Ishikawa (cell line): ENCODE data around the gene ANKFY1.

Experiments used
- TF ChIP-seq, protein P1 (sequence below): IDR thresholded peaks from 2 replicates; pipeline ENCODE4 v1.6.1; 2012
- TF ChIP-seq, protein P2 (sequence below): IDR thresholded peaks from 2 replicates; pipeline ENCODE4 v1.6.1; 2012; ENCODE audit warnings: low read depth, mild to moderate bottlenecking

DNA sequence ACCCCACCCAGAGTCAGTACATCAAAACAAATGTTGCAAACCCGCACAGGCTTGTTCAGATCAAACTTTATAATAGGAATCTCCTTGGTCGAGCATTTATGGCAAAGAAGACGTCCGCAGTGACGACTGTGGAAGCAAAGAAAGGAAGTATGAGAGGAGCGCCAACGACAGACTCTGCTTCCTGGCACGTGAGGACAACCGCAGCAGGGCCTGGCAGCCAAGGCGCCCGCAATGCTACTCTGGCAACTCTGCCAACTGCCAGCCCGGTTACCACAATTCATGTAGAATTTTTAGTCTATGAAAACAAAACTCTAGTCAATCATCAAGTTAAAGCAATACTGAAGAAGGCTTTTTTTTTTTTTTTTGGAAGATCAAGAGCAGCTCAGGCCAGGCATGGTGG is 96.0 kb downstream of the ANKFY1 start:
- TF ChIP-seq, protein P1, sequence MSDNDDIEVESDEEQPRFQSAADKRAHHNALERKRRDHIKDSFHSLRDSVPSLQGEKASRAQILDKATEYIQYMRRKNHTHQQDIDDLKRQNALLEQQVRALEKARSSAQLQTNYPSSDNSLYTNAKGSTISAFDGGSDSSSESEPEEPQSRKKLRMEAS: no peak
- TF ChIP-seq, protein P2, sequence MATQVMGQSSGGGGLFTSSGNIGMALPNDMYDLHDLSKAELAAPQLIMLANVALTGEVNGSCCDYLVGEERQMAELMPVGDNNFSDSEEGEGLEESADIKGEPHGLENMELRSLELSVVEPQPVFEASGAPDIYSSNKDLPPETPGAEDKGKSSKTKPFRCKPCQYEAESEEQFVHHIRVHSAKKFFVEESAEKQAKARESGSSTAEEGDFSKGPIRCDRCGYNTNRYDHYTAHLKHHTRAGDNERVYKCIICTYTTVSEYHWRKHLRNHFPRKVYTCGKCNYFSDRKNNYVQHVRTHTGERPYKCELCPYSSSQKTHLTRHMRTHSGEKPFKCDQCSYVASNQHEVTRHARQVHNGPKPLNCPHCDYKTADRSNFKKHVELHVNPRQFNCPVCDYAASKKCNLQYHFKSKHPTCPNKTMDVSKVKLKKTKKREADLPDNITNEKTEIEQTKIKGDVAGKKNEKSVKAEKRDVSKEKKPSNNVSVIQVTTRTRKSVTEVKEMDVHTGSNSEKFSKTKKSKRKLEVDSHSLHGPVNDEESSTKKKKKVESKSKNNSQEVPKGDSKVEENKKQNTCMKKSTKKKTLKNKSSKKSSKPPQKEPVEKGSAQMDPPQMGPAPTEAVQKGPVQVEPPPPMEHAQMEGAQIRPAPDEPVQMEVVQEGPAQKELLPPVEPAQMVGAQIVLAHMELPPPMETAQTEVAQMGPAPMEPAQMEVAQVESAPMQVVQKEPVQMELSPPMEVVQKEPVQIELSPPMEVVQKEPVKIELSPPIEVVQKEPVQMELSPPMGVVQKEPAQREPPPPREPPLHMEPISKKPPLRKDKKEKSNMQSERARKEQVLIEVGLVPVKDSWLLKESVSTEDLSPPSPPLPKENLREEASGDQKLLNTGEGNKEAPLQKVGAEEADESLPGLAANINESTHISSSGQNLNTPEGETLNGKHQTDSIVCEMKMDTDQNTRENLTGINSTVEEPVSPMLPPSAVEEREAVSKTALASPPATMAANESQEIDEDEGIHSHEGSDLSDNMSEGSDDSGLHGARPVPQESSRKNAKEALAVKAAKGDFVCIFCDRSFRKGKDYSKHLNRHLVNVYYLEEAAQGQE: no peak
